Embryonic facial prominence (tissue), 1 donor: ENCODE data around the gene GLIS1.

ENCODE experiments used
- DNase-seq: peaks from one replicate; pipeline ENCODE4 v3.0.0-alpha.2; 2016; ENCODE audit errors: extremely low spot score

Gene GLIS1

DNA sequence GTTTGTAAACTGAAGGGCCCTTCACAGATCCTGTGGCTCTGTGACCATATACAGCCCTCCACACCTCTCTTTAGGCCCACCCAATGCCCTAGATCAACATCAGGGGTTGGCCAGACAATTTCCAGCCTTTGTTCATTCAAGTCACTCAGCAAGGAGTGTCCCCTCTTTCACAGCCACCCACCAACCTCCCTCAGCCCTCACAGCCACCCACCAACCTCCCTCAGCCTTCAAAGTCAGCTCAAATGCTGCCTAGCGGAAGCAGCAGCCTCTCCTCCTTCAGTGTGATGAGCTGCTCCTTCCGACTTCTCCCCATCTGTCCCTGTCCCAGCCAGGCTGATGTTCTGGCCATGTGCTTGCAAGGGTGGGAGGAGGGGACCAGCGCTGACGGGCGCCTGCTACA, 208.4 kb downstream of the GLIS1 start:
- DNase-seq = no peak

DNA sequence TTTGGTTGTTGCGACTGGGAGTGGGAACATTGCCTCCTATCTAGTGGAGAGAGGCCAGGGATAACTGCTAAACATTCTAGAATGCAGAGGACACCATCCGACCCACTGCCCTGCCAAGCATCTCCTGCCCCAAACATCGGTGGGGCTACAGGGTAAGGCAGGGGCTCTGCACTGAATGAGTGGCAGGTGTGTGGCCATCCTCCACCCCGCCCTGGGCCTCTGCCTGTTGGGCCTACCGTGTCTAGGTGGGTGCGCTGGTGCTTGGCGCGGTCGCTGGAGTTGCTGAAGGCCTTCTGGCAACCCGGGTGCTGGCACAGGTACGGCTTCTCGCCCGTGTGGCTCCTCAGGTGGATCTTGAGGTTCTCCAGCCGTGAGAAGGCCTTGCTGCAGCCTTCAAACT, 209.4 kb downstream of the GLIS1 start:
- DNase-seq = no peak

DNA sequence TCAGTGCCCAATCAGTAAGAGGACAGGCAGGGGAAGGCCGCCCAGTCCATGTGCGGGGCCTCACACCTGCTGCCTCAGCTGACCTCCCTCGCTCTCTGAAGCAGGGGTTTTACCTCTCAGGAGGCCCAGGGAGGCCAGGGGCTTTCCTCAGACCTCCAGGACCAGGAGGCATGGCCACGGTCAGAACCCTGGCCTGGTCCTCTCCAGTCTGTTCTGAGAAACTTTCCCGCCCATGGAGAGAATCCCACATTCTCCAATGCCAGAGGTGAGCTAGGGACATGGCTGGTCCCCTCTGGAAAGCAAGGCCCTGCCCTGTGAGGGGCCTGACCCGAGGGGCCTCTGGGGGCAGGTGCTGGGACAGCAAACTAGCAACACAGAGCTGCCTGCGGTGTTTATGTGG, 211.6 kb downstream of the GLIS1 start:
- no peak for DNase-seq

DNA sequence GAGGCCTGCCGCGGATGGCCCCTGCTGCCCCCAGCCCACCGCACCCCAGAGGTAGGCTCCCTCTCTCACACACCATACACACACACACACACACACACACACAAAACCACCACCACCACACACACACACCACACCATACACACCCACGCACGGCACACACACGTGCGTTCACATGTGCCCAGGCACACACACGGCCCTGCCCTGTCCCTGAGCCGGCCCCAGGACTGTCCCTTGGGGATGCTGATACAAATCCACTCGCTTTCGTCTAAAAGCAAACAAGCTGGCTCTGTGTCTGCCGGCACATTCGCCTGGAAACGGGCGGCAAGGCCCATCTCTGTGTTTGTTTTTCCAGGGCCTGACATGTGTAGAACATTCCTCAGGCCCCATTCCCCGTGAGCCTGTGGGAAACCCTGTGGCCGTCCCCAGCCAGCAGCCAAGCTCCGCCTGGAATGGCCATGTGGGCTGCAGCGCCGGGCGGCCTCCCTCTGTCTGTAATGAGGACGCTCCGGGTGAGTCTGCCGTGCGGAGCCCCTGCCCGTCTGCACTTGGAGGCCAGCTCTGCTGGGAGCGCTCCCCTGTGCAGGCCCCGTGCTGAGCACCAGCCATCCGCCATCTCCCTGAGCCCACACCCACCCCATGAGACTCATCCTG, 212.4 kb downstream of the GLIS1 start:
- DNase-seq = no peak

DNA sequence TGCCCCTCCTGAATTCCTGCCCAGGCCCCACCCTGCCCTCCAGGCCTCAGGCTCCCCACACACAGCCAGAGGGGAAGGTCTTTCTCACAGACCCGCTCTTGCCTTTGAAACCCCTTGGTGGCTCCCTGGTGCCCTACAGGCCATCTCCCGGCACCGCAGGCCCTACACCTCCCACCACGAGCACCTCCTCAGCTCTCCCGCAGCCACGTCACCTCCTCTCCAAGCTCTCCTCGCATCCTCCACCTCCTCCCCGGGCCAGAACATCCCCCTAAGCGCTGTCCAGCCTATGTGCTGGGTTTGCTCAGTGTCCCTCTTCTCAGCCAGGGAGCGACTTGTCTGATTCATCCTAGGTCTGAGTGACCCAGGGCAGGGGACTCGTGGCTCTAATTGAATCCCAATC, 213.4 kb downstream of the GLIS1 start:
- DNase-seq = no peak

DNA sequence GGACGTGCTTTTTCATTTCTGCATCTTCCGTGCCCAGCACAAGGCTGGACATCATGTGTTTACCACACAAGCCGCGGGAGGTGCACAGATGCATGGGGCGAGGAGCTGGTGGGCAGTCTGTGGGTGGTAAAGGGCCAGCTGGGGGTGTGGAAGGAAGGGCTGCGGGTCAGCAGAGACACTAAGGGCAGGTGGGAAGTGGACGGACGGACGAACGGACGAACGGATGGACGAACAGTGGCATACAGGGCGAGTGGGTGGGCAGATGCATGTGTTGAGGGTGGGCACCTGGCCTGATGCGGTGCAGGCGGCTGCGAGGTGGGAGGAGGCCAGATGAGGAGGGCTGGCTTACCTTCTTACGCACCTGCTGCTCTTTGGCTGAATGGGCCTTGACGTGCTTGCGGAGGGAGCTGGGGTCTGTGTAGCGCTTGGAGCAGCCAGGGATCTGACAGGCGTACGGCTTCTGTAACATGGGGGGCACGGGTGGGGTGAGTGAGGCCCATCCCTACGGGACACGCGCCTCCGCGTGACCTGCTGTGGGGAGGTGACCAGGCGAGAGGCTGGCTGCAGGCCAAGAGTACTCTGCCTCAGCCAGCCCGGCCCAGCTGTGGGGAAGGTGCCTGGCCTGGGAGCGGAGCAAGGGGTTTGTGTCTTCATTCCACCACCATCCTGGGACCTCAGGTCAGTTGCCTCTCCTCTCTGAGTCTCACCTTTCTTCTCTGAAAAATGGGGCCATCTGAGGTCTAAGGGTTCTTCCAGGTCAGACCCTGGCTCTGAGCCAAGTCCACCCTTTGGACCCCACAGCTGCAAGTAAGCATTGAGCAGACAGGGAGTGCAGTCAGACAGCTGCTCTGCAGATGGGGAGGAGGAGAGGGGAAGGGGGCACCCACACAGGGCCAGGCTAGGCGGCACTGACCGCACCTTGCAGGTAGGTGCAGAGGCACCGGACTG, 214.3 kb downstream of the GLIS1 start:
- no peak for DNase-seq

DNA sequence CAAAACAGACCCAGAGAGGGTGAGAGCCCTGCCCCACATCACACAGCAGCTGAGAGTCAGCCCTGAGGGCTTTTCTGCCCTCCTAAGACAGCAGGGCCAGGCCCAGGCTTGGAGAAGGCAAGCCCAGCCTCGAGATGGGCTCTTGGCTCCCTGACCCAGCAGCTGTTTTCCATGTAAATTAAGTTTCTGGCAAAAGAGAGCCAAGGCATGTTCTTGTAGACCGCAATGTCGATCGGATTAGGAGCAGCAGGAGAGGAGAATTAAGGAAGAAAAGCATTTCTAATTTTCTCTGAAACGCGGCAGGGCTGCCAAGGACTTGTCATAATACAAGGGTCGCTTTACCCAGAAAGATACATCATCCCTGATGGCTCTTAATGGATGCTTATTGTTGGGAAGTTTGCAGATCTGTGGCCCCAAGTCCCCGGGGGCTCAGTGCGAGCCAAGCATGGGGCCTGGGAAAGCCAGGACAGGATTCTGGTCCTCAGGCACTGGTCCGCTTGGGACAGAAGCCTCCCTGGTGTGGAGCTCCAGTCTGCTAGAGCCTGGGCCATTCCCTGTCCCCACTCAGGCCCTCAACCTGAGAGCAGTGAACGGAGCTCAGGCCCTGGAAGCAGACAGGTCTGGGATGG, 216.9 kb downstream of the GLIS1 start:
- peak; percentile 82 for DNase-seq

DNA sequence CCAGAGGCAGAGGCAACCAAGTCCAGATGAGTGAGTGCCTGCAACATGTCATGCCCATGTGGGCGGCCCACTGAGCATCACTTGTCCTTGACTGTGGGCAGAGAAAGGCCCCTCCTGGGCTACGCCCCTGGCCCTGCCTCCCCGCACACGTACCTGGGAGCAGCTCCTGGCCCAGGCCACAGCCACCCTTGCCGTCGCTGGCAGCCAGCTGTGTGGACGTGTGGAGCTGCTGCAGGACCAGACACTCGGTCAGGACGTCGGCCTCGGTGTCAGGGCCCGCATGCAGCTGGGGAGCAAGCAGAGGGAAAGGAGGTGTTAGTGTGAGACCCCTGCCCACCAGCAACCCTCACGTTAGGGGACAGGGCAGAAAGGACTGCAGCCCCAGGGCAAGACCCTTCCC, 218.5 kb downstream of the GLIS1 start:
- no peak for DNase-seq

DNA sequence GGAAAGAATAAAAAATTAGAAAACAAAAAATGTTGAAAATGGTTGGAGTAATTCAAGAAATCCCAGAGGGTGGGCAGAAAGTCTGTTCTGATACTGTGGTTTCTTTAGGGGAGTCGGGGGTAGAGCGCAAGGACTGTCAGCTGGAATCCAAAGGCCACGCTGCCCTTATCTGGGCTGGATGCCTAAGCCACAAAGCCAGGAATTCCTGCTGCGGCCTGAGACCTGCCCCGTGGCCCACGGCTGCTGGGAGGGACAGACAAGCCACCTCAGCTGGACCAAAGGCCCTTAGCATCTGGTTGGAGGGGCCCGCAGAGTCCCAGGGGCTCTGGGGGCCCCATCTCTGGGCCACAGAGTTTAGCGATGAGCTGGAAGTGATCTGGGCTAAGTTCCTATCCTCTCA, 219.5 kb downstream of the GLIS1 start:
- no peak for DNase-seq

DNA sequence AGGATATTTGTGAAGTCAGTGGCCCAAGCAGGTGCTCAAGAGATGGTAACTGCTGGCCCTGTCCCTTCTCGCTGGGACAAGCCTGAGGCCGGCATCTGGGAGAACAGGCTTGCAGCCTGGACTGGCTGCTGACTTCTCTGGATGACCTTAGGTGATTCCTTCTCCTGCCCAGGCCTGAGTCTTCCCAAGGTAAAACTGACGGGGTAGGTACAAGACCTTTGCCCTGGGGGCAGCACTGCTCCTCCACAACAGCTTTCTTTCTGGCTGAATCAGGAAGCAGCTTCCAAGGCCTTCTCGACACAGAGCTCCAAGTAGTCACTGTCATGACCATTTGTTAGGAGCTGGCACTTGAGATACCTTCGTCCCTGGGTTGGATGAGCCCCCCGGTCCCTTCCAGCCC, 220.2 kb downstream of the GLIS1 start:
- DNase-seq = no peak

DNA sequence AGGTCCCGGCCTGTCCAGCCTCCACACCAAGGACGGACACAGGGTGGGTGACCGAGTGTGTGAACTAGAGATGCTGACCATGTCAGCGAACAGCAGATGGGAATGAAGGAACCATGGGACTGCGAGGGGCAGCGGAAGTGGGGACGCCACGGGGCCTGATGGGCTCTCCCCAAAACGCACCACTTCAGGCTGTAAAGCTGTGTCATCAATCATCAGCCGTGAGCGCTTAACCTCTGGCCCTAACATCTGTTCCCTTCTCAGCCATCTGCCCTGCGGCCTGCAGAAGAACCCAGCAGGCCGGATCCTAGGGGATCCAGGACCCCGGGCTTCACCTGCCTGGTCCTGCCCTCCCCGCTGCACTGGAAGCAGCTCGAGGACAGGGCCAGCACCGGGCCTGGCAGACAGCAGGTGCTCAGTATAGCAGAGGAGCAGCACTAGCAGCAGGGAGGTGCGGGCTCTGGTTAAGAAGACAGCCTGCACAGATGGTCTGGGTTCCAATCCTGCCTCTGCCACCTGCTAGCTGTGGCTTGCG, 221.1 kb downstream of the GLIS1 start:
- DNase-seq = no peak

DNA sequence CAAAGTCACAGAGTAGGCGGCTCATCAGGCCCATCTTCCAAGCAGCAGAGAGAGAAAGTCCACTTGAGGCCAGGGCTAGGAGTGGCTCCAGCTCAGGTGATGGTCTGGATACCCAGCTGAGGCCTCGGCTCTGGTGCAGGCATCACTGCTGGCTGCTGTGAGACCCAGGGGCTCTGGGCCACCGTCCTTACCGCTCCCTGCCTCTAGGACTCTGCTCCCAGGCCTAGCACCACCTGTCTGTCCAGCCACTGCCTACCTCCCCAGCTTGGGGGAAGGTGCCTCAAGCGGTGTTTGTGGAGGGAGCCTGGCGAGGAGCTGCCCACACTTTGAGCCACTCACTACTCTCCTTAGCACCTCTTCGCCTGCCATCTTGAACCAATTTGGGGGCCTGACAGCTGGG, 221.9 kb downstream of the GLIS1 start:
- no peak for DNase-seq

DNA sequence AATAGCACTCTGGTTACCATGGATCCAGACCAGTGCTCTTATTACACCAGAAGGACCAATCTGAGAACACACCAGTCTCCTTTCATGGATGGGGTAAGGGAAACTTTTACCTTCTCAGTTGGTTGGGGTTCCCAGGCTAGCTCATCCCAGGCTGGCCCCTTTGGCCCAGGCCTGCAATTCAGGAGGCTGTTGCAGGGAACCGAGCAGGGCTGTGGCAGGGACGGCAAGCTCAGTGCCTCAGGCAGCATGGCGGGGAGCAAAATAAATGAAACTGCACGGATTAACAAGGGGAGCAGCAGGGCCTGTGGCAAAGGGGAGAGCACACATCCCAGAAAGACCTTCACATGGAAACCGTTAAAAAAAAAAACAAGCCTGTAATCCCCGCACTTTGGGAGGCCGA, 222.8 kb downstream of the GLIS1 start:
- no peak for DNase-seq

DNA sequence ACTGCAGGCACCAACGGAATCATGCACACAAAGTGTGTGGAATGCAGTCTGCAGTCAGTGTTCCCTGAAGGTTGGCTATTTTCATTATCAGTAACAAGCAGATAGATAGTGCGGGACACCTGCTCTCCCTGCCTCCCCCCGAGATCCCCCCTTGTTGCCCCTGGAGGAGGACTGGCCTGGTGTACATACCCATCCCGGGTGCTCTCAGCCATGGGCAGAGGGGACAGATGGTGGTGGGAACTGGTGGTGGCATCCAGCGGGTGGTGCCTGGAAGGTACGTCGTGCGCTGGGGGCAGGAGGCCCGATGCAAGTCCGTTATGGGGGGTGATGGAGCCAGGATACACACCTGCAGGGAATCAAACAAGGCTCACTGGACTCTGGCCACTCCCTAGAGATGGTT, 224.5 kb downstream of the GLIS1 start:
- DNase-seq = no peak

DNA sequence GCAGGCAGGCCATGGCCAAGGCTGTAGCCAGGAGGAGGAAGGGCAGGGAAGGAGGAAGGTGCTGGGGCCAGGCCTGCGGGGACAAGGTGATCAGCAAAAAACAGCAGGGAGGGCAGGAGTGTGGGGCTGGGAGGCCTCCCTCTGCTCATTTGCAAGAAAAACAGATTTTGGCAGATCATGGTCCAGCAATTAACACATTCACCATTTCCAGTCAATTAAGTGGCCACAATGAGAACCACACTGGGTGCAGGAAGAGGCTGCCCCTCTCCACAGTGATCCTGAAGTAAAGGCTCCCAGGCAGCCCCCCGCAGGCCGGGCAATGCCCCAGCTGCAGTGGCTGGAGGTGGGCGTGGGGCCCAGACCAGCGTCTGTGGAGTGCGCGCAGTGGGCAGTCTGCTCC, 225.1 kb downstream of the GLIS1 start:
- DNase-seq = no peak

DNA sequence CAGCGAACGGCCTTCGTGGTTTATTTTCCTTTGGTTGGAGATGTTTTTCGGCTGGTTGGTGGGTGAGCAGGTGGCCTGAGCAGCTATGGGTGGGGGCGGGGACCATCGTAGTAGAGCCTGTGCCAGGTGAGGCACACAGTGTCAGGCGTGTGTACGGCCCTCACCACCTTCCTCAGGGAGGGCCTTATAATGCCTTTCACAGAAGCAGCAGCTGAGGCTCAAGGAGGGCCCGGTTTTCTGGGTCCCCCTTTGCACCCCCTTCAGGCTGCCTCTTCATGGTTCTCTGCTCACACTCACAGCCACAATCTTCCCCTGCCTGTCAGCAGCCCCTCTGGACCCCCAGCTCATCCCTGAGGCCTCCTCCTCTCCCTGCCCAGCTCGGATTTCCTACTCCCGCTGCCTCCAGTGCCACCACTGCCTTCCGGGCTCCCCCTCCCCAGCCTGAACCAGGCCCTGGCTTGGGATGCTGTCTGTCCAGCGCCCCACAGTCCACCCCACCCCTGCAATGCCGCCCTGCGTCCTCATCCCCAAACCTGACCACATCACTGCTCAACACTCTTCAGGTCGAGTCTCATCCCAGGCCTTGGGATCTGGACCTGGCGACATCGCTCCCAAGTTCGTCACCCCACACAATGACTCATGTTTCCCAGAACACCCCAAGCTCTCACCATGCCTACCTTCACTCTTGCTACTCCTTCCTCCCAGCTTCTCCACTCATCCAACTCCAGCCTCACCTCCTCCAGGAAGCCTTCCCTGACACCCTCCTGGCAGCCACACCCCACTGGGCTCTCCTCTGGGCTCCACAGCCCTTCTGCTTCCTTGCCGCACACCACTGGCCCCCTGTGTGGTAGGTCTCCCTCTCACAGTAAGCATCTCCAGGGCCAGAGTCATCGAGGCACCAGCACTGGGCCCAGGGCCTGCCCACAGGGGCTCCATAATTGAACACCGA, 225.9 kb downstream of the GLIS1 start:
- no peak for DNase-seq

DNA sequence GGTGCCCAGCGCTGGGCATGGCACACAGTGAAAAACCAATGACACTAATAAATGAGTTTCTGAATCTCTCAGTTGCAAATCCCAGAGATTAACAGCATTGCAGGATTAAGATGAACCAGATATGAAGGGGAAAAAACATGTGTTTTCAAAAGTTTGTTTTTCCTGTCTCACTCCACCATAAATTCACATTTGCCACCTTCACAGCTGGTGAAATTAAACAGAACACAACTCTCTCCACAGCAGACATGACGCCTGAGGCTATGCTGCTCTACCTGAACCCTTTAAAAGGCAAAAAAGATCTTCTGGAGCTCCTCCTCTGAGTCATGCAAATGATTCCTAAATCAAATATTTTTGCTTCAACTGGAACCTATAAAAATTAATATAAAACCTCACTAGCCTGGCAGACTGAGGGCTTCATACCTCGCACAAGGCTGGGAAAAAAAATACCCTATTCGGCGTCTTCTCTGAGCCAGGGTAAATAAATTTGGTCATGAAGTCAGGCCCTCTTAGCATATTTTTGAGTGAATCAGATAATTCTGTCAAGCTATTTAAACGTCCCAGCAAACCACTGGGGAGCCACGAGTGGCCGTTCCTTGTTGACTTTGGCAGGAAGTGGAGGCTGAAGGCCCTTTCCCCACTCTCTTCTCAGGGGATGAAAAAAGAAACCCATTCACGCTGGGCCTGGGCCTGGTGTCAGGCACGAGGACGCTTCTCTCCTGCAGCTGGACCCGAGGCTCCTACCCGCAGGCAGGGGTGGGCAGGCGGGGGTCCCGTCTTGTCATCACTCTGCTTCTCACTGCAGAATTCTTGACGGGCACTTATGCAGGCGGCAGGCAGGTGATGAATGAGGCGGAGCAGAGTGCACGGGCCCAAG, 226.8 kb downstream of the GLIS1 start:
- DNase-seq = no peak

DNA sequence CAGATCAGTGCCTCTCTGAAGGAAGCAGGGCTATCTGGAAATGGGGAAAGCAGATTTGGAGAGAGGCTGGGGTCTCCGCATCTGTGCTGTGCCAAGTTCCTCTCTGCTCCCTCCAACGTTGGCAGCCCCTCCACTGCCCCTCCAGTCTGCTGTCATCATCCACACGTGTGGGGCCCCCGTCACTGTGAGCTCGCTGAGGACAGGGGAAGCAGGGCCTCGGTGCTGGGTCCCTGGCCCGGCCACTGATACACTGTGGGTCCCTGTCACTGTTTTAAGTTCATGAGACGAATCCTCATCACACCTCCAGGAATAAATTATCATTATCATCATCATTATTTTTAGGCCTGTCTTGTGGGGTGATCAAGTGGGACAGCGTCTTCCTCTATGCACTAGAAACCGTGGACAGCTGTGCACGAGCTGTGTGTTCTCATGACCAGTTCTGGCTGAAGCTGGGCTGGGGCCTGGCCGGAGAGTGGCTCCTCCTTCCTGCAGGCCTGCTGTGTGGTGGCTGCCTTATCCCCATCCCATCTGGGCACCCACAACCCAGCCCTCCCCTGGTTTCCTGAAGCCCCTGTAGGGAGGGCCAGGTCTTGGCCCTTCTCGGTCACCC, 227.5 kb downstream of the GLIS1 start:
- DNase-seq = no peak

DNA sequence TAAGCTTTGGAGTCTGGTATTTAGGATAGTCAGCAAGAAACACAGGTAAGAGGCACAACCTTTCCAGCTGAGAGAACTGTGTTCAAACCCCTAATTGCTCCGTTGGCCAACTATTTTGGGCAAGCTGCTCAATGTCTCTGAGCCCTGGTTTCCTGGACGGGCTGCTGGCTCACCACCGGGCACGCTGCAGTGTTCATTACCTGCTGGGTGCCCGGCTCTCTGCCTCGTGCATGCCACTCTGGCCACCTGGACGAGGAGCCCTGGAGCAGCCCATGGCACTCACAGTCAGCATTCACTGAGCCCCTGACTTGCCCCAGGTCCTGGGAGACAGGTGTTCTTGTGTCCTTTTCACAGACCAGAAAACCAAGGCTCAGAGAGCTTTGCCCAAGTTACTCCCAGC, 228.7 kb downstream of the GLIS1 start:
- no peak for DNase-seq

DNA sequence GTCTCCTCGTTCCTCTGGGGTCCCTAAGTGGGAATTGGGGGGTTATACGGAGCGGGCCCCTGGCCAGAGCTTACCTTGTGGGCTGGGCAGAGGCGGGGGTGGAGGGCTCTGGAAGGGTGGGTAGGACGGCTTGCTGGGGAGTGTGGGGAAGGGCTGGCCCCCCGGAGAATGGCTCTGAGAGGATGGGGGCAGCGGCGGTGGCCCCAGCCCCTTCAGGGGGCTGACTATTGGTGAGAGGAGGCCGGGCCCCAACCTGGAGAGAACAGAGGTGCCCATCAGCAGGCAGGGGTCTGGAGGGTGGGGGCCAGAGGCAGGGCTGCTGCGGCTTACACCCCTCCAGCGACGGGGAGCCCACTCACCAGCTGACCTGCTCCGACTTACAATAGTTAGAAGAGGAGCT, 229.2 kb downstream of the GLIS1 start:
- no peak for DNase-seq
